BE2C (cell line): ENCODE data around the gene PRMT7.

Source experiments
- DNase-seq: peaks from one replicate; pipeline ENCODE4 v3.0.0-alpha.2; 2020
- H3K27me3 ChIP-seq: fragments of 250-450 bp; sonication (Bioruptor Pico); 2 replicates; pipeline ENCODE4 v1.5.1; 2020; ENCODE audit warnings: mild to moderate bottlenecking
- H3K36me3 ChIP-seq: fragments of 250-450 bp; sonication (Bioruptor Pico); 2 replicates; pipeline ENCODE4 v1.5.1; 2020; ENCODE audit warnings: mild to moderate bottlenecking
- H3K4me1 ChIP-seq: fragments of 250-450 bp; sonication (Bioruptor Pico); 2 replicates; pipeline ENCODE4 v1.5.1; 2020
- H3K4me3 ChIP-seq: 2 replicates; pipeline ENCODE4 v1.5.1; 2011; ENCODE audit warnings: low read depth, low read length
- H3K9me3 ChIP-seq: fragments of 250-450 bp; sonication (Bioruptor Pico); 2 replicates; pipeline ENCODE4 v1.5.1; 2020
- CTCF ChIP-seq: IDR thresholded peaks from 2 replicates; pipeline ENCODE4 v1.5.1; 2012; ENCODE audit warnings: mild to moderate bottlenecking, low read depth, low read length

The PRMT7 gene

GRCh38 chr16:68379472-68380347 lies 68.9 kb downstream of the PRMT7 start:
- no peak for TF ChIP-seq CTCF
- no peaks in the 10 kb centered on the region for H3K9me3 ChIP-seq
- DNase-seq, result no peak
- H3K4me1 ChIP-seq, result peaks cover 37% of the 10 kb centered on the region
- no peak overlapping the region for H3K4me3 ChIP-seq
- no peaks in the 10 kb centered on the region for H3K27me3 ChIP-seq
- no peaks in the 10 kb centered on the region for H3K36me3 ChIP-seq

GRCh38 chr16:68380348-68380670 lies 69.5 kb downstream of the PRMT7 start:
- DNase-seq, result no peak
- peaks cover 33% of the 10 kb centered on the region for H3K4me1 ChIP-seq
- H3K4me3 ChIP-seq, result no peak overlapping the region
- TF ChIP-seq CTCF, result no peak
- no peaks in the 10 kb centered on the region for H3K9me3 ChIP-seq
- H3K36me3 ChIP-seq, result no peaks in the 10 kb centered on the region
- no peaks in the 10 kb centered on the region for H3K27me3 ChIP-seq

GRCh38 chr16:68380676-68381362 lies 70.0 kb downstream of the PRMT7 start:
- DNase-seq, result no peak
- H3K4me3 ChIP-seq, result no peak overlapping the region
- H3K4me1 ChIP-seq, result peaks cover 31% of the 10 kb centered on the region
- TF ChIP-seq CTCF, result no peak
- no peaks in the 10 kb centered on the region for H3K27me3 ChIP-seq
- H3K36me3 ChIP-seq, result no peaks in the 10 kb centered on the region
- no peaks in the 10 kb centered on the region for H3K9me3 ChIP-seq

- no peak for DNase-seq
- TF ChIP-seq CTCF, result no peak
- H3K4me1 ChIP-seq, result peaks cover 31% of the 10 kb centered on the region
Observed at GRCh38 chr16:68381363-68381724, 70.5 kb downstream of the PRMT7 start.

GRCh38 chr16:68382296-68382718 lies 71.5 kb downstream of the PRMT7 start:
- DNase-seq, result no peak
- Histone ChIP-seq H3K4me3 (no peak overlapping the region), H3K36me3 (no peaks in the 10 kb centered on the region), H3K9me3 (no peaks in the 10 kb centered on the region), H3K27me3 (no peaks in the 10 kb centered on the region), H3K4me1 (peaks cover 30% of the 10 kb centered on the region)
- TF ChIP-seq CTCF, result peak; percentile 40; the same call in 1 of the 2 replicates

More at GRCh38 chr16:68381363-68381724, 70.5 kb downstream of the PRMT7 start:
- Histone ChIP-seq H3K9me3 (no peaks in the 10 kb centered on the region), H3K36me3 (no peaks in the 10 kb centered on the region), H3K4me3 (no peak overlapping the region), H3K27me3 (no peaks in the 10 kb centered on the region)

GRCh38 chr16:68383858-68384257 lies 73.0 kb downstream of the PRMT7 start:
- no peak overlapping the region for H3K4me3 ChIP-seq

More at GRCh38 chr16:68383858-68384257, 73.0 kb downstream of the PRMT7 start:
- Histone ChIP-seq H3K9me3 (no peaks in the 10 kb centered on the region), H3K27me3 (no peaks in the 10 kb centered on the region), H3K4me1 (peaks cover 15% of the 10 kb centered on the region), H3K36me3 (no peaks in the 10 kb centered on the region)
- no peak for DNase-seq
- no peak for TF ChIP-seq CTCF
